Activated CD4-positive, CD25-positive, alpha-beta regulatory T cell (primary cell): ENCODE data around the gene ENAH.

Experiments
- DNase-seq, 4 experiments: peaks; one replicate each; lab custom pipeline; 2025; lab: John Stamatoyannopoulos, UW

The ENAH gene

GRCh38 chr1:225559902-225560301 lies 93.0 kb downstream of the ENAH start:
- no peak for DNase-seq

- no peak for DNase-seq
Measured at GRCh38 chr1:225559326-225559725, 93.6 kb downstream of the ENAH start.

DNA sequence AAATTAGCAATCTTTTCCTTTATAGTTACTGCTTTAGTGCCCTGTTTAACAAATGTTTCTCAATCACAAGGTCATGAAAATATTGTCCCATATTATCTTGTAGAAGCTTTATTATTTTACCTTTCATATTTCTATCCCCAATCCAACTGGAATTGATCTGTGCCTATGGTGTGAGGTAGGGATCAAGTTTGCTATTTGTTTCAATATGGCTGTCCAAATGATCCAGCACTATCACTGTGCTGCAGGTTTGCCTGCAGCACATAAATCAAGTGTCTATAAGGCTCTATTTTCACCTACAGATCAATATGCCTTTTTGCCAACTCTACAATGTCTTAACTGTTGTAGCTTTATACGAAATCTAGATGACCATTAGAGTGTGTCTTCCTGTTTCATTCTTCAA lies 96.2 kb downstream of the ENAH start:
- no peak for DNase-seq

DNA sequence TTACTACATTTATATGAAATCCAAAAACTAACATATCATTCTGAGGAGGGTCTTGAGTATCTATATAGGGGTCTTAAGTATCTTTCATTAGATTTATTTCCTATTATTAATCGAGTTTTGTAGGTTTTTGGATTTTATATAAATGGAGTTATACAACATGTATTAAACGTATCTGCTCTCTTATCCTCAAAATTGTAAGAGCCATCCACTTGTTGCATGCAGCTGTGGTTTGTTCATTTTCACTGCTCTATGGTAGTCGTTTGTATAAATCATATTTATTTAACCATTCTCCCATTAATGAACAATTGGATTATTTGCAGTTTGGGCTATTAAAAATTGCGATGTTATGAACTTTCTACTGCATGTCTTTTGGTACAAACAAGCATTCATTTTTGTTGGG lies 97.1 kb downstream of the ENAH start:
- no peak for DNase-seq

- DNase-seq: no peak
Measured at GRCh38 chr1:225554216-225554812, 98.6 kb downstream of the ENAH start.

DNA sequence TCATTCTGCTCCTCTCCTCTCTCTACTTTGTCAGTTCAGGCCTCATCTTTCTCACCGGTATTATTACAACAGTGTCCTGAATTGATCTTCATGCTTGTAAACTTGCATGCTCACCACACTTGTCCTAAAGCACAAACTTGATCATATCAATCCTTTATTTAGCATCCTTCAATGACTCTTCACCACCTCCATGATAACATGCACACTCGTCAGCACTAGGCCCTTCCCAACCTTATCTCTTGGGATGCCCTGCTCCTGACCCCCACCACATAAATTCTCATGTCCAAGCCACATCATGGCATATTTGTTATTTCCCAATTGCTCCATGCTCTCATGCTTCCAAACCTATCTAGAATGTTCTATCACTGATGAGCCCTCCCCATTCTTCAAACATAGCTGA lies 103.1 kb downstream of the ENAH start:
- DNase-seq: no peak

- DNase-seq: no peak
Measured at GRCh38 chr1:225548140-225548857, 104.6 kb downstream of the ENAH start.

DNA sequence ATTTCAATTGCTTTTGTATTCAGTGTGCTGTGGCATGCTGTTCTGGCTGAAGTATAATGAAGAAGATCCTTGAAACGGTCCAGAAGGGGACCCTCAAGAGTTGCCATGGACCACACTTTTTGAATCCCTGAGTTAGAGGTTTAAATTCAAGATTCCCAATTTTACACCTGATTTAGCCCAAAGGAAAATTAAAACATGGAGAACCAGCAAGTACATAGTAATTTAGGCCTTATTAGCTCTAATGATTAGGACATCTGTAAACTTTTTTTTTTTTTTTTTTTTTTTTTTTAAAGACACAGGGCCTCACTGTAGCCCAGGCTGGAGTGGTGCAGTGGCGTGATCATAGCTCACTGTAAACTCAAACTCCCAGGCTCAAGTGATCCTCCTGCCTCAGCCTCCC lies 107.3 kb downstream of the ENAH start:
- DNase-seq: no peak

- no peak for DNase-seq
Measured at GRCh38 chr1:225544924-225545323, 108.0 kb downstream of the ENAH start.

DNA sequence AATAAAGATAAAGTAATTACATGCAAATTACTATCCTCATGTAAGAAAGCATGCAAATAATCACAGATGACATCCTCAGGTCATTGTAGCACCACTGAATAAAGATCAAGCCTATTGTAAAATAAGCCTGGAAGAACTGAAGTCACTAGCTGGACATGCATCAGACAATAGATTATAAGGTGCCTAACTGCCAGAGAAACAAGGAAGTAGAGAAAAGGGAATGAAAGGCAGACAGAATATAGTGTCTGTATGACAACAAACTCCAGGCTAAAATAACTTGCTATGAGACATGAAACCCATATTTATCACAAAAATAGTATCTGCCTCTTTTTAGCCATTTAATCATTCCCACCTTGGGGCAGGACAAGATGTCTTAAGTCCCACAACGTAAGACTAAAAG lies 108.7 kb downstream of the ENAH start:
- DNase-seq: no peak

DNA sequence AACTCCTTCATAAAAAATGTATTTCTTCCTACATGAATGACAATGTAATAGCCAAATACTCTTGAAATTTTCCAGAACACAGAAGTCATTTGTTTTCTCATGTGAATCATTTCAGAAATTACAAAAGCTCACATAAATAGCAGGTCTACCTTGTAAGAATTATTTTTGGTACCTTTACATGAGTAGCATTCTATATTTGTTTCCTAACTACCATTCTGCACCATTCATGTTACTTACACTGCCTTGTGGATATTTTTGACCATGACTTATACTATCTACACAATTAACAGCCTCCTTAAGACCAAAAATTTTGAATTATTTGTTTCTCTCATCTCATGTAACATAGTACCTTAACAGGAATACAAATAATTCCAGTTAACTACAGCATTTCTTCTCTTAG lies 109.6 kb downstream of the ENAH start:
- DNase-seq: no peak

- DNase-seq: no peak
Measured at GRCh38 chr1:225541383-225541782, 111.5 kb downstream of the ENAH start.

DNA sequence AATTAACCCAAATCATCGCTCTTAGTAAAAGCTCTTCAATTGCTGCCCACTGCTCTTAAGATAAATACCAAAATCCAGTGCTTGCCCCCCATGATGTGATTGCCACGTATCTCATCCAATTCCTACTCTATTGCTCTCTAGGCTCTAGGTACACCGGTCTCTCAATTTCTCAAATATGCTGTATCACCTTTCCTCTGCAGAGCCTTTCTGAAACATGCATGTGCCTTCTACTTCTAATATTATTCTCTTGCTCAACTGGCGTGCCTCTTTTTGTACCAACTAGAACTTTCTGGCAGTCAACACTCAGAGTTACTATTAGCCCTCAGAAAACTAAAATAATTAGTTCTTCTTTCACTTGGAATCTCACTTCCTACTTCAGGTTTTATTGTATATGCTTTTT lies 113.3 kb downstream of the ENAH start:
- no peak for DNase-seq

DNA sequence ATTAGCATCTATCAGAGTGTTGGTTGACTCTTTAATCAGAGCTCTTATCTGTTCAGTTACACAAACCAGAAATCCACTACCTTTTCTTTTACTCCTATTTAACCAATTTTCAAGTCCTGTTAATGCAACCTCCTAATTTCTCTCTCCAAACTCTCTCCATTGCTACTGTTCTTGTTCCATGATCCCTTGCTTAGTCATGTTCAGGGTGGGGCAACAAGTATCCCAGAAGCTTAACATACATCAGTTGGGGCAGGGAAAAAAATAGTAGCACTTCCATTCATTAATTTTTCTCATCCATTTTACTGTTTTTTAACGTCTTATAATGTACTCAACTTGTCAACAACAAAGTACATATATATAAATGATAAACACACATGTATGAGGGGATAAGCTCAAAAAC lies 113.9 kb downstream of the ENAH start:
- DNase-seq: no peak

- DNase-seq: no peak
Measured at GRCh38 chr1:225537554-225538251, 115.2 kb downstream of the ENAH start.

GRCh38 chr1:225535280-225535679 lies 117.6 kb downstream of the ENAH start:
- DNase-seq: no peak

DNA sequence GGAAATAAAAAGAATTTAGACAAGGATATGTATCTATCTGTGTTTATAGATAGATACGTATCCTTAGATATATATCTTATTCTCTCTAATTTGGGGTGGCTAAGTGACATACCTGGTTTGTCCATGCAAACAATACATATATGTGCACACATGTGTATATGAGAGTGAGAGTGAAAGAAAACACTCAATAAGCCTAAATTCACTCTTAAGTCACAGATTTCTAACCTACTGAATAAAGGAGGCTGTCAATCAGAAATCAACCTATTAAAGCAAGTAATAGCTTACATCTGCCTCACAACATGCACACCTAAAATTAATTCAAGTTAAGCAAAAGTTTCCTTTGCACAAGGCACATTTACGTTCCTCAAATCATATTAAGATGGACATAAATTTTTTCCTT lies 118.2 kb downstream of the ENAH start:
- no peak for DNase-seq

- DNase-seq: no peak
Measured at GRCh38 chr1:225534135-225534534, 118.8 kb downstream of the ENAH start.

DNA sequence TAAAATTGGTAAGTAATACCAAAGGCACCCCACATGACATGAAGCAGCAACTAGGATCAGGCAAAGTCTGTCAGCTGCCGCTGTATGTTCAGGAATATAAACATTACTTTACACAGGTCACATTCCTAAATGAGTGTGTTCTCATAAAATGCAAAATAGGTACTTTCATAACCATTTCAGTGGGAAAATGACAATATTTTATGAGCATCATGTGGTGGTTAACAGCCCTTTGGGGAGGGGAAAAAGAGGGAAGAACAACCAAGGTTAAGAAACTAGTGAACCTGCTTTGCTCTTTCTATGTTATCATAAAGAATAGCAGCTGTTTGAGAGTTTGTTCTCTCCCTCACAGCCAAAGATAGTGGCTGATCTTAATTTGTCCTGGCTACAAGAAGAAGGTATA lies 119.7 kb downstream of the ENAH start:
- DNase-seq: no peak

DNA sequence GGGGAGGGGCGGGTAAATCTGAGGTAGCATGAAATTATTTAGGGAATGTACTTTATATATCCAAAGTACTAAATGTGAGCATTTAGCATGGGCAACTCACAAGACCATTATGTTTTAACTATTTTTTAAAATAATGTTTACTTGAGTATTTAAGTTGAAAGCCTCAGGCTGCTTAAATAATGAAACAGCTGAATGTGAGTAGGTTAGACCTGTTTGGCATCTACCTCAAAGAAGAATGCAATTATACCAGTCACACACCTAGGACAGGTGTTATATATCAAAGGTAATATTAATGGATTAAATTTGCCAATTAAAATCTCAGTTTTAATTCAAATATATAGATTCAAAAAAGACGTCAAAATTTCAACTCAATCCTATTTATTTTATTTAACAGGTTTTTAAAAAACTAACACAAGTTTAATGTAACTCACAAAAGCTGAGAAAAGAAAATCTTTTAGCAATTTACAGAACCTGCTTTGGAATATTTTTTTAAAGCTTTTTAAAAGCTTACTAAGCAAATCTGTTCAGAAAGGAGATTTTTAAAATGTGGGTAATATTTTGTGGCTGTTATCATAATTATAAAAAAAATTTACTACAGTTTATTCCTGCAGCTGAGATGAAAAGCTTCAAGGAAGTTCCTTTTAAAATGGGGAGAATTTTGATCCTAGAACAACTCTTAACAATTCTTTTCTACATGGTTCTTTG lies 120.5 kb downstream of the ENAH start:
- DNase-seq: no peak

- no peak for DNase-seq
Measured at GRCh38 chr1:225529726-225530125, 123.2 kb downstream of the ENAH start.

DNA sequence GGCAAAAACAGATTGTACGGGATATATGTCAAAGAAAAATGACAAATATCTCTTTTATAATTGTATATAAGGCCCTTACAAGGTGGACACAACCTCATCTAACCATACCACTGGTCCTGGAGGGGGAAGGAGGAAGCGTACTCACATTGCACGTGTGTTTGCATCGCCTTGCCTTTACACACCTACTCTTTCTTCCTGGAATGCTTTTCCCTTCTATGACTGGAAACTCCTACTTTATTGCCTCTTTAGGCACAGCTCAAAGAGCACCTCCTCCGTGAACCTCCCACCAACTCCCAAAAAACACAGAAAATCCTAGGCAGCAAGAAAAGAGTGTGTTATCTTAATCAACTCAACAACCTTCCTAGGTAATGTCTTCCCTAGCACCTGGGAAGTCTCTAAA lies 125.3 kb downstream of the ENAH start:
- DNase-seq: no peak

GRCh38 chr1:225526878-225527277 lies 126.0 kb downstream of the ENAH start:
- no peak for DNase-seq
